ENCODE data around the gene HAND2. TPM values are rescaled to one million over a fixed set of nuclear protein-coding genes. Genes with fewer than 3 reads are reported as not detected.

HAND2 gene
- total RNA-seq, 1 donor from 2014 or later: not detected

DNA sequence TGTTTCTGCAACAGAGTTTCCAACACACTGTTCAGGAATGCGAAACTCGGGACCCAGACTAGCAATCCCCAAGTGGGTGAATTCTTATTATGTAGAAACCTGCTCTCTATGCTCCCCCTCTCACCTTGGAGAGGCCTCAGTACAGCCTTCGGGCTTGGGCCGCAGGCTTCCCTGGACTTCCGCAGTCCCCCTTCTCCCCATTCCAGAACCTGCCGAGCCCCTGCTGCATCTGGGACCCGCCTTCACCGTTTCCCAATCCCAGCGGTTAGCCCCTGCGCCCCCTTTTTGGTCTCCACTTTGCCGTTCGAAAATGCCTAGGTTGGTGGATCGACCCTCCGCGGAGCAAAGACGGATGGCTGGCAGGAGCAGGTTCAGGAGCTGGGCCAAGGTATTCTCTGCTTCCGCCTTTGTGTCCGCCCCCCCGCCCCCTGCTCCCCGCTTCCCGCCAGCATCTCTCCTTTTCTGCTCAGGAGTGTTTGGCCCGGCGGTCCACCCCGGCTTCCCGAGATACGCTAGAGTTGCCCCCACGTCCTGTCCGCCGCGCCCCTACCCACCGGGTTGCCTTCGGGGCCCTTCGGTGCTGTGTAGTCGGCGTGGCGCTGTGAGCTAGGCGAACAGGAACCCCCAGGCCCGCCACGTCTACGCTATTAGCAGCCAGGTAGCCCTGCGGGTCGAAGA, 11.5 kb downstream of the HAND2 start:
- CTCF ChIA-PET: no interaction called here
- Mint-ChIP-seq H3K36me3 (ENCODE audit: low read depth) (peaks cover 2% of the 10 kb centered on the region), H3K4me3 (no peak overlapping the region), H3K4me1 (peaks cover 7% of the 10 kb centered on the region), H3K27ac (no peak overlapping the region), H3K9me3 (peaks cover 12% of the 10 kb centered on the region), H3K27me3 (peaks cover 88% of the 10 kb centered on the region)
- TF ChIP-seq, protein P1, sequence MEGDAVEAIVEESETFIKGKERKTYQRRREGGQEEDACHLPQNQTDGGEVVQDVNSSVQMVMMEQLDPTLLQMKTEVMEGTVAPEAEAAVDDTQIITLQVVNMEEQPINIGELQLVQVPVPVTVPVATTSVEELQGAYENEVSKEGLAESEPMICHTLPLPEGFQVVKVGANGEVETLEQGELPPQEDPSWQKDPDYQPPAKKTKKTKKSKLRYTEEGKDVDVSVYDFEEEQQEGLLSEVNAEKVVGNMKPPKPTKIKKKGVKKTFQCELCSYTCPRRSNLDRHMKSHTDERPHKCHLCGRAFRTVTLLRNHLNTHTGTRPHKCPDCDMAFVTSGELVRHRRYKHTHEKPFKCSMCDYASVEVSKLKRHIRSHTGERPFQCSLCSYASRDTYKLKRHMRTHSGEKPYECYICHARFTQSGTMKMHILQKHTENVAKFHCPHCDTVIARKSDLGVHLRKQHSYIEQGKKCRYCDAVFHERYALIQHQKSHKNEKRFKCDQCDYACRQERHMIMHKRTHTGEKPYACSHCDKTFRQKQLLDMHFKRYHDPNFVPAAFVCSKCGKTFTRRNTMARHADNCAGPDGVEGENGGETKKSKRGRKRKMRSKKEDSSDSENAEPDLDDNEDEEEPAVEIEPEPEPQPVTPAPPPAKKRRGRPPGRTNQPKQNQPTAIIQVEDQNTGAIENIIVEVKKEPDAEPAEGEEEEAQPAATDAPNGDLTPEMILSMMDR (IDR thresholded peaks at IDR 0.05): no peak
- DNase-seq (no peak), ATAC-seq (ENCODE audit: low read depth) (no peak)
- POLR2A ChIA-PET: interaction anchor here (1.4 kb wide), 1 partner anchor 9 kb away, joined by 3 read pairs; no protein-coding TSS in a partner anchor
- intact Hi-C loops (cut with micrococcal nuclease): loop anchor here (1.0 kb wide), 1 partner anchor 9 kb away; no protein-coding TSS in a partner anchor

DNA sequence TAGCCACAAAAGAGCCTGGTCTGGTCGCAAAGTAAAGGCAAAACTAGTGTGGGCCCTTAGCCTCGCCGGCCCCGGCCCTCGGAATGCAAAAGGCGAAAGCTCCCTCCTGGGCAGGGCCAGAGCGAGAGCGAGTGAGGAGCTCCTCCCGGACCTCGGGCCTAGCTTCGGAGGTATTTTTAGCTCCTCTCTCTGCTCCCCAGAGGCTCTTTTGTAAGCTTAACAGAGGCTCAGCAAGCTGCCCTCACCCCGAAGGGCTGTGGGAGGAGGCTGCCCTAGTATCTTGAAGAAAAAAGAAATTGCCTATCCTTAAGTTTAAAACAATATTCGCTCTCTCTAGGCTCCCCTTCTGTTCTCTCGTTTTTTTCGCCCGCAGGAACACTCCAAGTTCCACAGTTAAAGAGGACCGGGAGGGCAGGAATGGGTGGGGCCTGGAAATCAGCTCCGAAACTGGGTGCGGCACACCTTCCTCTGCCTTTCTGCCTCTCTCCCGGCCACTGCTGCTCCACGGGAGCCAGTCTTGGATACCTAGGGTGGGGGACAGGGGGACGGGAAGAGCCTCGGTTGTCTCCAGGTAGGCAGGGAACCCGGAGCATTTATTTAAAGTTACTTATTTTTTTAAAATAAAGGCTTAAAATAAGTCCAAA, 12.1 kb downstream of the HAND2 start:
- CTCF ChIA-PET: no interaction called here
- Mint-ChIP-seq H3K36me3 (ENCODE audit: low read depth) (peaks cover 2% of the 10 kb centered on the region), H3K27me3 (peaks cover 87% of the 10 kb centered on the region), H3K4me3 (no peak overlapping the region), H3K9me3 (peaks cover 11% of the 10 kb centered on the region), H3K4me1 (peaks cover 7% of the 10 kb centered on the region), H3K27ac (no peak overlapping the region)
- POLR2A ChIA-PET: interaction anchor here (1.3 to 1.4 kb wide), 2 partner anchors 9 to 11 kb away, joined by 3 to 4 read pairs; no protein-coding TSS in a partner anchor
- TF ChIP-seq, protein P1 (IDR thresholded peaks at IDR 0.05): no peak
- ATAC-seq (ENCODE audit: low read depth) (no peak), DNase-seq (no peak)
- intact Hi-C loops (cut with micrococcal nuclease): loop anchor here (1.0 kb wide), 1 partner anchor 9 kb away; no protein-coding TSS in a partner anchor

DNA sequence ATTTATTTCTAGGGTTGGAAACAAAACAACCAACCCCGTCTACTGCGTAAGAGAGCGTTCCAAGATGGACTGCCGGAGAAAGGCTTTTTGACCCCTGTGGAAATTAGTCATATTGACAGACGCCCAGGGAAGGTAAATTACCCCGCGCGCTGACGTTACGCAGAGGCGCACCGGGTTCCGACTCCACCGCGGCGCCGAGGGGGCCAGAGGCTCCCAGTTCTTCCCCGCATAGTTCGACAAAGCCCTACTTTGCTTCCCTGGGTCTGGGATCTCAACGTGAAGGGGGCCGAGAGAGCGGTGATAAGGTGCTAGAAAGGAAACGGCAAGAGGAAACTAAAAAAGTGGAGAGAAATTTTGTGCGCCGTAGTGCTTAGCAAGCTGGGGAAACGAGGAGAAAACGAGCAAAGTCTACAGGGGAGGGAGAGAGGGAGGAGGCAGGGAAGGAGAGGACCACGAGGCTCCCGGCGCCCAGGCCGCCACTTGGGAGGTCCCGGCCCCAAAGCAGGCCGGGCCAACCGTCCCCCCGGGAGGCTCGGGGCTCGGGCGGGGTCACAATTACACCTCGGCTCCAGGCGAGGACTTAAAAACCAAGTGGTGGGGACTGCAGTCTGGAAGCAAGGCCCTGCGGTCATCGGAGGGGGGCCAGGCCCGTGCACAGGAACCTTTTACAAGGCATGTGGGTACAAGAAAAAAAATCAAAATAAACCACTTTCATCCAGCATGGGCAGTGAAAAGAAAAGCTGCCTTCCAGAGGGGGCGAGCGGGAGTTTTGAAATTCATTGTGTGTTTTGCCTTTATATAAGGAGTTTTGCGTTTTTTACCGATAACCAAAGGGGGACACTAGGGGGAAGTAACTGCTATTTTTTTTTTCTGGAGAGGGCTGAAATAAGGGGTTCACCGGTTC, 13.2 kb downstream of the HAND2 start:
- intact Hi-C loops (cut with micrococcal nuclease): no loop called here
- ChIA-PET POLR2A (interaction anchor here (1.3 kb wide), 1 partner anchor 12 kb away, joined by 4 read pairs; no protein-coding TSS in a partner anchor), CTCF (no interaction called here)
- ATAC-seq (ENCODE audit: low read depth) (no peak), DNase-seq (no peak)
- H3K4me3 Mint-ChIP-seq: no peak overlapping the region
- peaks cover 87% of the 10 kb centered on the region for H3K27me3 Mint-ChIP-seq
- H3K9me3 Mint-ChIP-seq: peaks cover 11% of the 10 kb centered on the region
- peaks cover 2% of the 10 kb centered on the region for H3K36me3 Mint-ChIP-seq (ENCODE audit: low read depth)
- TF ChIP-seq, protein P1 (IDR thresholded peaks at IDR 0.05): no peak
- H3K4me1 Mint-ChIP-seq: peaks cover 2% of the 10 kb centered on the region
- H3K27ac Mint-ChIP-seq: no peak overlapping the region

DNA sequence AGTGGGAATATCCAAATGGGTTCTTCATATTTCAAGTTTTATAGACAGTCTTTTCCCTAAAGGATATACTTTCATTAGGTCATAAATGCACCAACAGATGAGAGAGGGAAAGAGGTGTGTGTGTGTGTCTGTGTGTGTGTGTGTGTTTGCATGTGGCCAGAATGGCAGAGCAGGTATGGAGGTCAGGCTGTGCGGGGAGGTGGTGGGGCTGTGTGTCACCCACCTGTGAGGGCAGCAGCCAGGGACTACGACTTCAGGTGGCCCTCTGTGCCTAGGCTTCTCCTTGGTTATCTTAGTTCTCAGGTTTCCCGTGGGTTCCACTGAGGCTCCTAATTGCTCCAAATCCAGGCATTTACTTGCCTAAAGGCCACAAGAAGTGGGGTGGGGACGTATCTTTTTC, 14.6 kb downstream of the HAND2 start:
- Mint-ChIP-seq H3K36me3 (ENCODE audit: low read depth) (peaks cover 2% of the 10 kb centered on the region), H3K27ac (no peak overlapping the region), H3K4me3 (no peak overlapping the region), H3K9me3 (peaks cover 8% of the 10 kb centered on the region), H3K4me1 (peaks cover 2% of the 10 kb centered on the region), H3K27me3 (peaks cover 84% of the 10 kb centered on the region)
- no peak for DNase-seq
- intact Hi-C loops (cut with micrococcal nuclease): no loop called here
- ChIA-PET CTCF (no interaction called here), POLR2A (no interaction called here)
- ATAC-seq (ENCODE audit: low read depth): no peak
- TF ChIP-seq, protein P1 (IDR thresholded peaks at IDR 0.05): no peak

Measured in activated B cell treated with CpG ODN at 0.5 μM for 24 hours (primary cell).